Measurements from ENCODE around the gene SMARCB1. TPM values are rescaled to one million over a fixed set of nuclear protein-coding genes. Genes with fewer than 3 reads are reported as not detected.

The SMARCB1 gene
- total and polyA plus RNA-seq, 7 donors: 25.0 to 85.7 (median 43.9) TPM

DNA sequence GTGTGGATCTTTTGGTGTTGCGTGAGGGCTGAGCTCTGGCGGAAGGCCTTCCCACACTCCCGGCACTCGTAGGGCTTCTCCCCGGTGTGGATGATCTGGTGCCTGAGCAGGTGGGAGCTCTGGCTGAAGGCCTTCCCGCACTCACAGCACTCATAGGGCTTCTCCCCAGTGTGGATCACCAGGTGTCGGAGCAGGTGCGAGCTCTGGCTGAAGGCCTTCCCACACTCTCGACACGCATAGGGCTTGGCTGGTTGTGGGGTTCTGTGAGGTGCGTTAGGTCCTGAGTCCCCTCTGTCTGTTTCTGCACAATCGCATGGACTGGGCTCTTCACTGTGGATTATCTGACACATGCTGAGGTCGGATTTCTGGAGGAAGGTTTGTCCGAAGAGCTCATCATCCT lies 42.3 kb upstream of the SMARCB1 start:
- Histone ChIP-seq H3K4me3 (no peak overlapping the region), H3K36me3 (peaks cover 16 to 40% (median 18%) of the 10 kb centered on the region in 4 donors), H3K27me3 (no peaks in the 10 kb centered on the region), H3K27ac (no peak overlapping the region), H3K4me1 (no peaks in the 10 kb centered on the region), H3K9me3 (no peaks in the 10 kb centered on the region)
- intact Hi-C loops (cut with DNase I): no loop called here
- no peak for TF ChIP-seq POLR2AphosphoS5 (IDR thresholded peaks at IDR 0.05)
- TF ChIP-seq, protein P1, sequence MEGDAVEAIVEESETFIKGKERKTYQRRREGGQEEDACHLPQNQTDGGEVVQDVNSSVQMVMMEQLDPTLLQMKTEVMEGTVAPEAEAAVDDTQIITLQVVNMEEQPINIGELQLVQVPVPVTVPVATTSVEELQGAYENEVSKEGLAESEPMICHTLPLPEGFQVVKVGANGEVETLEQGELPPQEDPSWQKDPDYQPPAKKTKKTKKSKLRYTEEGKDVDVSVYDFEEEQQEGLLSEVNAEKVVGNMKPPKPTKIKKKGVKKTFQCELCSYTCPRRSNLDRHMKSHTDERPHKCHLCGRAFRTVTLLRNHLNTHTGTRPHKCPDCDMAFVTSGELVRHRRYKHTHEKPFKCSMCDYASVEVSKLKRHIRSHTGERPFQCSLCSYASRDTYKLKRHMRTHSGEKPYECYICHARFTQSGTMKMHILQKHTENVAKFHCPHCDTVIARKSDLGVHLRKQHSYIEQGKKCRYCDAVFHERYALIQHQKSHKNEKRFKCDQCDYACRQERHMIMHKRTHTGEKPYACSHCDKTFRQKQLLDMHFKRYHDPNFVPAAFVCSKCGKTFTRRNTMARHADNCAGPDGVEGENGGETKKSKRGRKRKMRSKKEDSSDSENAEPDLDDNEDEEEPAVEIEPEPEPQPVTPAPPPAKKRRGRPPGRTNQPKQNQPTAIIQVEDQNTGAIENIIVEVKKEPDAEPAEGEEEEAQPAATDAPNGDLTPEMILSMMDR (IDR thresholded peaks at IDR 0.05): no peak
- no peak for TF ChIP-seq POLR2A (IDR thresholded peaks at IDR 0.05)
- TF ChIP-seq EP300 (IDR thresholded peaks at IDR 0.05): no peak
- no peak for DNase-seq
- 97 to 98% methylated on average over 14 of the region's 14 CpGs for WGBS, 2 donors

DNA sequence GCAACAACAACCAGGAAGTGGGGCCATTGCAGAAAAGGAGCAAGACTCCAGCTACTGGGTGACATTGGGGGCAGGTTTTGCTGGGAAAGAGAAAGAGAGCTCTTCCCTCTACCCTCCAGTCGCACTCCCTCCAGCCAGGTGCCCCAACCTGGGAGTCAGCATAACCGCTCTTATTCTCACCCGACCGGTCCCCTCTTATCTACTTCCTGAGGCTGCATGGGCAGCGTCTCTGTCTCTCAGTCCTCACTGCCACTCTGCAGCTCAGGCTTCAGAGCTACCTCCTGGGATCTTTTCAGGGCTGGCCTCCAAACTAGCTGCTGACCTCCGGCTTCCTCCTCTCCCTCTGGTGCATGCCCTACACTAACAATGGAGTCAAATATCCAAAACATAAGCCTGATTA lies 41.0 kb upstream of the SMARCB1 start:
- intact Hi-C loops (cut with DNase I): no loop called here
- Histone ChIP-seq H3K36me3 (peaks cover 16 to 40% (median 18%) of the 10 kb centered on the region in 4 donors), H3K27ac (no peak overlapping the region), H3K27me3 (no peaks in the 10 kb centered on the region), H3K4me1 (peaks cover 0 to 11% (median 10%) of the 10 kb centered on the region in 4 donors), H3K4me3 (no peak overlapping the region), H3K9me3 (no peaks in the 10 kb centered on the region)
- TF ChIP-seq POLR2A (IDR thresholded peaks at IDR 0.05): no peak
- 80 to 86% methylated on average over 6 of the region's 6 CpGs for WGBS, 2 donors
- no peak for DNase-seq

GRCh38 chr22:23749841-23750301 lies 36.9 kb upstream of the SMARCB1 start:
- Histone ChIP-seq H3K36me3 (peaks cover 2 to 5% (median 4%) of the 10 kb centered on the region in 4 donors), H3K9me3 (no peaks in the 10 kb centered on the region), H3K4me1 (peaks cover 0 to 20% (median 17%) of the 10 kb centered on the region in 4 donors), H3K27ac (no peak overlapping the region), H3K4me3 (peak overlapping the region in 1 of 4 donors; percentile 79), H3K27me3 (no peaks in the 10 kb centered on the region)
- WGBS, 2 donors: 83 to 85% methylated on average over 12 of the region's 12 CpGs
- no peak for DNase-seq
- no peak for TF ChIP-seq POLR2AphosphoS5 (IDR thresholded peaks at IDR 0.05)
- TF ChIP-seq POLR2A (IDR thresholded peaks at IDR 0.05): no peak
- TF ChIP-seq, protein P1 (IDR thresholded peaks at IDR 0.05): no peak
- no peak for TF ChIP-seq EP300 (IDR thresholded peaks at IDR 0.05)
- intact Hi-C loops (cut with DNase I): loop anchor here (2.0 kb wide), 1 partner anchor 19 kb away; no protein-coding TSS in a partner anchor

- Histone ChIP-seq H3K36me3 (peaks cover 0 to under 1% (median under 1%) of the 10 kb centered on the region in 4 donors), H3K9me3 (no peaks in the 10 kb centered on the region), H3K4me1 (peaks cover 0 to 20% (median 17%) of the 10 kb centered on the region in 4 donors), H3K4me3 (peak overlapping the region; percentile 71 to 80 (median 78)), H3K27me3 (no peaks in the 10 kb centered on the region), H3K27ac (peak overlapping the region; percentile 88 to 94 (median 90))
- intact Hi-C loops (cut with DNase I): loop anchor here (2.0 kb wide), 1 partner anchor 18 kb away; no protein-coding TSS in a partner anchor
- no peak for DNase-seq
- WGBS, 2 donors: 37 to 40% methylated on average over 5 of the region's 5 CpGs
- TF ChIP-seq POLR2AphosphoS5 (IDR thresholded peaks at IDR 0.05): no peak
- no peak for TF ChIP-seq POLR2A (IDR thresholded peaks at IDR 0.05)
- TF ChIP-seq, protein P1 (IDR thresholded peaks at IDR 0.05): no peak
- no peak for TF ChIP-seq EP300 (IDR thresholded peaks at IDR 0.05)
These were observed 36.4 kb upstream of the SMARCB1 start for GRCh38 chr22:23750367-23750713.

GRCh38 chr22:23750714-23751440 lies 35.9 kb upstream of the SMARCB1 start, which contains the start of gene ZNF70:
Gene ZNF70 (minus strand): TSS chr22:23751112. CDS start chr22:23745140, 5,972 bp downstream.
- 1% methylated on average over 78 of the region's 78 CpGs for WGBS, 2 donors

More at GRCh38 chr22:23750714-23751440, 35.9 kb upstream of the SMARCB1 start, which contains the start of gene ZNF70:
- no peaks in the 10 kb centered on the region for H3K27me3 ChIP-seq
- peaks cover 0 to 20% (median 17%) of the 10 kb centered on the region in 4 donors for H3K4me1 ChIP-seq
- H3K9me3 ChIP-seq: no peaks in the 10 kb centered on the region
- peak within 1 kb of the TSS; percentile 88 to 94 (median 90) for H3K27ac ChIP-seq
- intact Hi-C loops (cut with DNase I): loop anchor here (2.0 kb wide), 1 partner anchor 18 kb away; no protein-coding TSS in a partner anchor
- DNase-seq: peak; percentile 93
- H3K36me3 ChIP-seq: no peaks in the 10 kb centered on the region
- peak within 1 kb of the TSS; percentile 71 to 80 (median 78) for H3K4me3 ChIP-seq
- TF ChIP-seq POLR2A (IDR thresholded peaks at IDR 0.05) (peak; percentile 40 to 64), EP300 (IDR thresholded peaks at IDR 0.05) (no peak), POLR2AphosphoS5 (IDR thresholded peaks at IDR 0.05) (peak; percentile 69 to 91 (median 78))

Data from sigmoid colon (tissue), 7 donors.